GM21526 (cell line): Measurements from ENCODE around the gene GSTA1.
"Not testable (repeated sequence)": the region's sequence is repeated elsewhere in the genome, so short reads cannot be mapped to it uniquely, and the experiment has no call there.

Experiments used
- ATAC-seq: cut with Tn5 transposase; IDR thresholded peaks from one replicate; pipeline ENCODE4 v1.9.1; 2021; ENCODE audit warnings: moderate library complexity; ENCODE audit not compliant: unreplicated experiment, low FRiP score

The GSTA1 gene

DNA sequence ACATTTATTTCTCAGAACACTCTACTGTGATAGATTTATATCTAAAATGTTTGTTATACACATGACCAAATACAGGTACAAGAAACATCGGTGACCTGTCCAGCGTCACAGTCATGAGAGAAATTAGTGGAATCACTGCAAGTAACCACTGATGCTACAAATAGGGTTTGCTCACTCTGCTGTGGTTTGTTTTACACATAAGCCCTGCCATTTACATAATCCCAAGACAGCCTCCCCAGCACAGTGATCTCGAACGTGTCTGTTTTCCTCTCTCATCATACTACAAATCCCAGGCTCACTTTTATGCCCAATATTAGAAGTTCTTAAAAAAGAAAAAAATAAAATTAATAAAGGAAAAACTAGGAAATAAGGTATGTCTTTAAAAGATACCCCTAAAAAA, 6.2 kb upstream of the GSTA1 start:
- not testable (repeated sequence) for ATAC-seq

DNA sequence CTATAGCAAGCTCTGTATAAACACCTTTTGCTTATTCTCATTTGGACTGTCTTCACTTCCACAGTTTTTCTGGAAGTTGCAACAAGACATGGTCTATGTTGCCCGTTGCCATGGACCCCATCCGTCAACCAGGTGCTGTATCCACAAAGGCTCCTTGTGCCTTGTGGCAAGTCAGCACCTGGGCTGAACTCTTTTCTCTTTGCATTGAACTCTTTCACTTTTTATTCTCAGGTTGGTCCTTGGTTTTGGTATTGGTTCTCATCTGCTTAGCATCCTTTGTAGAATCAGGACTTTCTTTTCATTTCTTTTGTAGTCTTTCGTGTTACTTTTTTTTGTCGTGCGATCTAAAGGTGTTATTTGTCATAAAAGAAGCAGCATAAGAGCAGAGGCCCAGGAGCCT, 5.0 kb upstream of the GSTA1 start:
- ATAC-seq = no peak

DNA sequence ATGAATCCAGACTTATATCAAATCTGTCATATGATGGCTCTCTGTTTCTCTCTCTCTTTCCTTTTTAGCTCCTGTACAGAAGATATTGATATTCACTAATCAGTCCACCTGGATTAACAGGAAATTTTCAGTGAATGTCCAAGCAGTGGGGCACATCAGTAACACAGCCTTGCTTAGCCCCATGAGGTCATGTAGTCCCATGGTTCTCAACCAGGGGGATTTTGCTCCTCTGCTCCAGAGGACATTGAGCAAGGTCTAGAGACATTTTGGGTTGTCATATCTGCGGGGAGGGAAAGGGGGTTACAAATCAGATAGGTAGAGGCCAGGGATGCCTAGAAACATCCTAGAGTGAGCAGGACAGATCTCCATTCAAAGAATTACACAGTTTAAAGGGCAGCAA, 810 bp downstream of the GSTA1 start:
- no peak for ATAC-seq

DNA sequence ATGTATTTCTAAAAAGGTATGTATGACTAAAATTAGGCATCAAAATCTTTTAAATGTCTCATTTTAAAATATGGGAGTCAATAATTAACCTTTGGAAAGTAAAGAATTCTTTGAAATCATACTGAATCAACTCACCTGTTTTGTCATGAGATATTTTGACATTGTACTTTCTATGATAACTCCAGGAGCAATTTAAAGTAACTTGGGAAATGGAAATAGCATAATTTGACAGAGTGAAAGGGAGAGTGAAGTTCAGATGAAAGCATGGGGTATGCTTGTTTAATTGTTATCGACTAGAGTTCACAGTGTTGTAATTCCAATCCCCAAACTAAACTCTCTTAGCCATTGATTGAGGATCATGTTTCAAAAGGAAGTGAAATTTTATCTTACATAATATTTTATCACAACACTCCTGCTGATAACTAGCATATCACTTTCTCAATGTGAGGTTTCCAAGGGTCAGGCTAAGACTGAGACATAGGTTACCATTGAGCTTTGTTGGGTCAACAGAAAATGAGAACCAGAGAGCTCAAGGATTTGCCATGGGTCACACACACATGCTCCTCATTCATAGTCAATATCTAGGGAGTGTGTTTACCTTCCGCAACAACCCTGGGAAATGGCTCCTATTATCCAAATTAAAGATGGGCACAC, 2.3 kb downstream of the GSTA1 start:
- no peak for ATAC-seq

DNA sequence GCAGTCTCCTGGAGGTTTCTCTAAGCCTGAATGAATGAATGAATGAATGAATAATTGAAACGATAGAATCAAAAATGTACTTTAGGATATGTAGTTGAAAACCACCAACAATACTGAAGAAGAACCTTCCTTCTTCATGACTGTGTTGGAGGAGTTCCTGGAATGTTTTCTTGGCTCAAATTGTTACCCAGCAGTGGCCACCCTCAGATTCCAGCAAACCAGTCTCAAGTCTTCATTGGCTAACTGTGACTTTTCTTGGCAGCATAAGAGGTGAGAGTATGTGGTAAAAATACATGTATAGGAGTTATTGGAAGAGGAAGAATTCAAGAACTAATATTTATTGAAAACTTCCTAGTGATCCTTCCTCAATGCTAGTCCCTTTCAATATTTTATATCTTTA, 4.3 kb downstream of the GSTA1 start:
- not testable (repeated sequence) for ATAC-seq

DNA sequence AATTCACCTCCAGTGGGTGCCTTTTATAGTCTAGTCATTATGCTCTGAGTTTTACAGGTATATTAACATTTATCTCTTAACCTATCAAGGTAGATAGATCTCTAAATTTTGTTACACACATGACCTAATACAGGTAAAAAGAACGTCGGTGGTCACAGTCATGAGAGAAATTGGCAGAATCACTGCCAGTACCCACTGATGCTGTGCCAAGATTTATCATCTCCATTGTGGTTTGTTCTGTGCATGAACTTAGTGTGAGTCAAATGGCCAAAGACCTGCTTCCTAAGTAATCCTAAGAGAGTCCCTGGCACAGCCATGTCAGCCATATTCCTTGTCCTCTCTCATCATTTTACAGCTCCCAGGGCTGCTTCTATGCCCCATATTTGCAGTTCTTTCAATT, 9.2 kb downstream of the GSTA1 start:
- ATAC-seq = not testable (repeated sequence)

DNA sequence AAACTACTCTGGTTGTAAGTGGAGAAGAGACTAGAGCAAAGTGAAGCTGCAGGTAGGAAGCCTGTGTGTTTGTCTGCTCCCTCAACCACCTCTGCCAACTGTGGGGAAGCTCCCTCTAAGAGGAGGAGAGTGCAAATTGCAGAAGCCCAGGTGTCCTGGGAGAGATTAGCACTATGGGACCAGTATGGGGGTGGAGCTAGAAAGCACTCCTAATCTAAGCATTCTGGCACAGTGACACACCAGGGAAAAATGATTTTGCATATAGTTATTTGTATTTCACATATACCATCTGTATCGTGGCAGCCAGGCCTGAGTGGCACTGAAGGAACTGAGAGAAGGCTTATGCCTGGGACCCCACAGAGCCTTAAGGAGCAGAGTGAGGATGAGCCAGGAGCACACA, 12.8 kb downstream of the GSTA1 start:
- ATAC-seq = no peak

DNA sequence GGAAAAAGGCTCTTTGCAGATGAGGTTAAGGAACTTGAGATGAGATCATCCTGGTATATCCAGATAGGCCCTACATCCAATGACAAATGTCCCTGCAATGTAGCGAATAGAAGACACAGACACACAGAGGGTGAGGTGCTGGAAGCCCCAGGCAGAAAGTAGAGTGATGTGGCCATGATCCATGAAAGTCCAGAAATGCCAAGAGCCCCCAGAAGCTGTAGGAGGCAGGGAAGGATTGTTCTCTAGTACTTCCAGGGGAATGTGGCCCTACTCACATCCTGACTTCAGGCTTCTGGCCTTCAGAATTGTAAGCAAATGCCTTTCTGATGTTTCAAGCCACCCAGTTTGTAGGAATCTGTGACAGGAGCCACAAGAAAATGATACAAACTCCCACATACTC, 14.0 kb downstream of the GSTA1 start:
- ATAC-seq = not testable (repeated sequence)

DNA sequence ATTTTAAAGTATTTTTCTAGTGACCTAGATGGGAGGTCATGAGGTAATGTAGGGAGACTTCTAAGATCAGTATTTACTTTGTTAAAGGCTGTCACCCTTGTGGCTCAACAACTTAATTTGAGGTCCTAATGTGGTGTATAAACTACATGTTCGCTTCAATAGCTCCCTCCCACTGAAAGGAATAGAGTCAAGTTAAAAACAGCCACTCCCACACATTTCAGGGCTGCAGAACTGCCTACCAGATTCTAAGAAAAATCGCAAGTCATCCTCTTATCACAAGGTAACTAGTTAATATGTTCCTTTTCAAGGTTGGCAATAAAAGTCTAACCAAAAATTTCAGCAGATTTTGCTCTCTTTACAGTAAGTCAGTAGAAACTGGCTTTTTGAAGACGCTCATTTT, 15.1 kb downstream of the GSTA1 start:
- no peak for ATAC-seq

DNA sequence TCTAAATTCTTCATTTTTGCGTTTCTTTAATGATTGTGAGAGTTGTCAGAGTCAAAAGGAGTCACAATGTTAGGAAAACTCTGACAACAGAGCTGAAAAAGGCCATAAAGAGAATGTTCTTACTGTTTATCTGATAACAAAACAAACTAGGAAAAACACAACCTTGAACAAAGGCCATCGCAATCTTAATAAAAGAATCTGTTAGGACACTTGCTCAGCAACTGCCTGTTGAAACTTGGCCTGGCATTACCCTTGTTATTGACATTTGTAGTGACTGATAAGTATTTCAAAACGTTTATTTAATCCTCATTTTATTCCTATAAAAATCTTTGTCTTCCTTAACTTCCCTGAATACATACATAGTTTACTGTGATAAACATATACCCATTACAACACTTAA, 15.7 kb downstream of the GSTA1 start:
- no peak for ATAC-seq

DNA sequence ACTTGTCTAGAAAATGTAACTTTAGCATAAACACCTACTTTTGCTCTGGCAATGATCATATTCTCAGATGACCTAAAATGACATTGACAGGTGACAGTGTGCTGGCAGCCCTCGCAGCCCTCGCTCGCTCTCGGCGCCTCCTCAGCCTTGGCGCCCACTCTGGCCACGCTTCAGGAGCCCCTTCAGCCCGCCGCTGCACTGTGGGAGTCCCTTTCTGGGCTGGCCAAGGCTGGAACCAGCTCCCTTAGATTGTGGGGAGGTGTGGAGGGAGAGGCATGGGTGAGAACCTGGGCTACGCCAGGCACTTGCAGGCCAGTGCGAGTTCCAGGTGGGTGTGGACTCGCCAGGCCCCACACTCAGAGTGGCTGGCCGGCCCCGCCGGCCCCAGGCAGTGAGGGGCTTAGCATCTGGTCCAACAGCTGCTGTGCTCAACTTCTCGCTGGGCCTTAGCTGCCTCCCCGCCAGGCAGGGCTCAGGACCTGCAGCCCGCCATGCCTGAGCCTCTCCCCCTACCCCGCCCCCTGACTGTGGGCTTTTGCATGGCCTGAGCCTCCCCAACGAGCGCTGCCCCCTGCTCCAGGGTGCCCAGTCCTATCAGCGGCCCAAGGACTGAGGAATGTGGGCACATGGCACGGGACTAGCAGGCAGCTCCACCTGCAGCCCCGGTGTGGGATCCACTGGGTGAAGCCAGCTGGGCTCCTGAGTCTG, 17.2 kb downstream of the GSTA1 start:
- no peak for ATAC-seq

DNA sequence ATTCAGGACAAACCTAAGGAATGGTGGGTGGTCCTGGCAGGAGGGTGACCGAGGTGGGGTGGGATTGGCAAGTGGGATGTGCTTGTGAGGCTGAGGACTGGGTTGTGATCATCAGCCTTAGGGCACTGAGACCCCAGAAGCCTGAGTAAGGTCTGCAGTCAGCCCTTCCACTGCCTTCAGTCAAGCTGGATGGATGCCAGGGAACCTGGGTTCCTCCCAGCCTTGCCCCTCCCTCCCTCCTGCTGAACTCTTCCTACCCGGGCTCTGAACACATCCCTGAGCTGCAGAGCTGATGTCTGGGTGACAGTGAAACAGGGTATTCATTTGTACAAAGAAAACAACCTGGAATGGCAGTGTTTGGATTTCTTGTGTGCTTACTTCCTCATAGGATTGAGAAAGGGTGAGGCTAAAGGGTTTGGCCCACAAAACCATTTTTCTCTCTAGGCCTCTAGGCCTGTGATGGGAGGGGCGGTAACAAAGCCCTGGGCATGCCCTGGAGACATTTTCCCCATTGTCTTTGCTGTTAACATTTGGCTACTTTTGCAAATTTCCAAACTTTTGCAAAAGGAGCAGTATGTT, 20.8 kb downstream of the GSTA1 start:
- ATAC-seq = not testable (repeated sequence)

DNA sequence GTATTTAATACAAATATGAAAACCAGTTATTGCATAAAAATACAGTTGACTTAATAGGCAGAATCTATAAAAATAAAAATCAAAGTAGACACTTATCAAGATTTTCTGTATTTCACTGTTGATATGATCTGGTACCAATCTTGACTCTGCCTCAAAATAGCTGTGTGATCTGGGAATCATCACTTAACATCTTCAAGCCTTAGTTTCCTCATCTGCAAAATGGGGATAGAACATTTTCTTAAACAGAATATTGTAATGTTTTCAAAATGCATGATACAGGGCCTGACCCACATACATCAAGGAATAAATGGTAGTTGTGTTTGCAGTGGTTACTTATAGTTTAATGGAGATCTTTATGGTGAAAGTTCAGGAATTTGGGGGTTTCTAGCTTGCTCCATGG, 21.4 kb downstream of the GSTA1 start:
- ATAC-seq = not testable (repeated sequence)

DNA sequence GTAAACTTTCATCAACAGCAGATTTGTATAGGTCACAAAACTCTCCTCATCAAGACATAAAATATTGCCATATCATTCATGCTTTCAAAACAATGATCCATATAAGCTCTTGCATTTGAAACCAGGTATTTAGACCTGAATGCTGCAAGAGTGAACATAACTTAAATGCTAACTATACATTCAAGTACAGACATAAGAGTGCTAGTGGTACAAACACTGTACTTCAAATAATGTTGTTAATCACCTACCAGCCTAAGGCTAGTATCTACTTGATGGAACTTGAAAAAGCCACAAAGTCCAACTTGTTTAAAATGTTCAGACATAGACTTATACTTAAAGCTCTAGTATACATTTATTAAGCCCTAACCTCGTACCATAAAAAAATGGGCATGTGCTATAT, 24.4 kb downstream of the GSTA1 start:
- no peak for ATAC-seq

DNA sequence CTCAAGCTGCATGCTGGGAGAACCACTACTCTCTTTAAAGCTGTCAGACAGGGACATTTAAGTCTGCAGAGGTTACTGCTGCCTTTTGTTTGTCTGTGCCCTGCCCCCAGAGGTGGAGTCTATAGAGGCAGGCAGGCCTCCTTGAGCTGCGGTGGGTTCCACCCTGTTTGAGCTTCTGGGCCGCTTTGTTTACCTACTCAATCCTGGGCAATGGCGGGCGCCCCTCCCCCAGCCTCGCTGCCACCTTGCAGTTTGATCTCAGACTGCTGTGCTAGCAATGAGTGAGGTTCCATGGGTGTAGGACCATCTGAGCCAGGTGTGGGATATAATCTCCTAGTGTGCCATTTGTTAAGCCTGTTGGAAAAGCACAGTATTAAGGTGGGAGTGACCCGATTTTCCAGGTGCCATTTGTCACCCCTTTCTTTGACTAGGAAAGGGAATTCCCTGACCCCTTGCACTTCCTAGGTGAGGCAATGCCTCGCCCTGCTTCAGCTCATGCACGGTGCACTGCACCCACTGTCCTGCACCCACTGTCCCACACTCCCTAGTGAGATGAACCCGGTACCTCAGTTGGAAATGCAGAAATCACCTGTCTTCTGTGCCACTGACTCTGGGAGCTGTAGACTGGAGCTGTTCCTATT, 26.8 kb downstream of the GSTA1 start:
- ATAC-seq = not testable (repeated sequence)

DNA sequence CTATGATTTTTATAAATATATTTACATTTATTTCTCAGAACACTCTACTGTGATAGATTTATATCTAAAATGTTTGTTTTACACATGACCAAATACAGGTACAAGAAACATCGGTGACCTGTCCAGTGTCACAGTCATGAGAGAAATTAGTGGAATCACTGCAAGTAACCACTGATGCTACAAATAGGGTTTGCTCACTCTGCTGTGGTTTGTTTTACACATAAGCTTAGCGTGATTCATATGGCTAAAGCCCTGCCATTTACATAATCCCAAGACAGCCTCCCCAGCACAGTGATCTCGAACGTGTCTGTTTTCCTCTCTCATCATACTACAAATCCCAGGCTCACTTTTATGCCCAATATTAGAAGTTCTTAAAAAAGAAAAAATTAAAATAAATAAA, 34.2 kb downstream of the GSTA1 start:
- not testable (repeated sequence) for ATAC-seq

DNA sequence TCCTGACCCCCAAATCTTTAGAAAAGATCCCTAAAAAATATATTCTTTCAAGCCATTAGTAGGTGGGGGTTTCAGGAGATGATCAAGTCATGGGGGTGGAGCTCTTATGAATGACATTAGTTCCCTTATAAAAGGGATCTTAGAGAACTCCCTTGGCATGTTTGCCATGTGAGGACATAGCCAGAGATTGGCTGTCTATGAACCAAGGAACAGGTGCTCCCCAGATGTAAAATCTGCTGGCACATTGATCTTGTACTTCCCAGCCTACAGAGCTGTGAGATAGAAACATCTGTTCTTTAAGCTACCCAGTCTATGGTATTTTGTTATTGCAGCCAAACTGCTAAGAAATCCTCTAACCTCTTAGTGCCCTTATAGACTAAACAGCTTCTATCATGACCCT, 36.0 kb downstream of the GSTA1 start:
- ATAC-seq = not testable (repeated sequence)

DNA sequence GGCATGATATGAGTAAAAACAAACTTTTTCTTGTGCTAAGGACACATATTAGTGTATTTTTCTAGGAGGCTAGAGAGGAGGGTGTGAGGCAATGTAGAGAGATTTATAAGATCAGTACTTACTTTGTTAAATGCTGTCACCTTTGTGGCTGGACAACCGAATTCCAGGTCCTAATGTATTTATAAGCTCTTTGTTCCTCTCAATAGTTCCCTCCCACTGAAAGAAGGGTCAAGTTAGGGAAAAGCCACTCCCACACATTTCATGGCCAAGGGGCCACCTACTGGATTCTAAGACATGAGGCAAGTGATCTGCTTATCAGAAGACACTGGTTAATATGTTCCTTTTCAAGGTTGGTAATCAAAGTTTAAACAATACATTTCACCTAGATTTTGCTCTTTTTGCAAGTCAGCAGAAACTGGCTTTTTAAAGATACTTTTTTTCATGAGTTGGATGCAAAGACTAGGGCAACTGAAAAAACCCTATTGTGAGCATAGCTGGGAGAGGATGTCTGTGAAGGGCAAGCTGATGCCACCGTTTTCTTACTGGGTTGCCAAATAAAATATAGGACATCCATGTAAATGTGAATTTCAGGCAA, 40.2 kb downstream of the GSTA1 start, which contains the start of gene GSTA2:
Gene GSTA2 (minus strand): TSS at position 154 of the 595 bp plus-strand sequence. CDS start 5,528 bp downstream, outside the sequence.
- ATAC-seq = not testable (repeated sequence)

DNA sequence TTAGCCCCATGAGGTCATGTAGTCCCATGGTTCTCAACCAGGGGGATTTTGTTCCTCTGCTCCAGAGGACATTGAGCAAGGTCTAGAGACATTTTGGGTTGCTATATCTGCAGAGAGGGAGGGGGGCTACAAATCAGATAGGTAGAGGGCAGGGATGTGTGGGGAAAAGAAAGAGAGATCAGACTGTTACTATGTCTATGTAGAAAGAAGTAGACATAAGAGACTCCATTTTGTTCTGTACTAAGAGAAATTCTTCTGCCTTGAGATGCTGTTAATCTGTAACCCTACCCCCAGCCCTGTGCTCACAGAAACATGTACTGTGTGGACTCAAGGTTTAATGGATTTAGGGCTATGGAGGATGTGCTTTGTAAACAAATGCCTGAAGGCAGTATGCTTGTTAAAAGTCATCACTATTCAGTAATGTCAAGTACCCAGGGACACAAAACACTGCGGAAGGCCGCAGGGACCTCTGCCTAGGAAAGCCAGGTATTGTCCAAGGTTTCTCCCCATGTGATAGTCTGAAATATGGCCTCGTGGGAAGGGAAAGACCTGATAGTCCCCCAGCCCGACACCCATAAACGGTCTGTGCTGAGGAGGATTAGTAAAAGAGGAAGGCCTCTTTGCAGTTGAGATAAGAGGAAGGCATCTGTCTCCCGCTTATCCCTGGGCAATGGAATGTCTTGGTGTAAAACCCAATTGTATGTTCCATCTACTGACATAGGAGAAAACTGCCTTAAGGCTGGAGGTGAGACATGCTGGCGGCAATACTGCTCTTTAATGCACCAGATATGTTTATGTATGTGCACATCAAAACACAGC, 41.7 kb downstream of the GSTA1 start:
- not testable (repeated sequence) for ATAC-seq

DNA sequence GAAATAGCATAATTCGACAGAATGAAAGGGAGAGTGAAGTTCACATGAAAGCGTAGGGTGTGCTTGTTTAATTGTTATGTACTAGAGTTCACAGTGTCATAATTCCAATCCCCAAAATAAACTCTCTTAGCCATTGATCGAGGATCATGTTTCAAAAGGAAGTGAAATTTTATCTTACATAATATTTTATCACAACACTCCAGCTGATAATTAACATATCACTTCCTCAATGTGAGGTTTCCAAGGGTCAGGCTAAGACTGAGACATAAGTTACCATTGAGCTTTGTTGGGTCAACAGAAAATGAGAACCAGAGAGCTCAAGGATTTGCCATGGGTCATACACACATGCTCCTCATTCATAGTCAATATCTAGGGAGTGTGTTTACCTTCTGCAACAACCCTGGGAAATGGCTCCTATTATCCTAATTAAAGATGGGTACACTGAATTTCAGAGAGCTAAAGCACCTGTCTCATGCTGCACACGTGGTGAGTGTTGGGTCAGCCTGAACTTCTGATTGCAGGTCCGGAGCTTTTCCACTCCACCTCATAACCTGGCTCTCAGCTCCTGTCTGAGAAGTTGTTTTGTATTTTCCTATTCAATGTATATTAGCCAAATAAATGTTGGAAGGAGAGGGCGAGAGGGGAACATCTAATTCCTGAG, 43.4 kb downstream of the GSTA1 start:
- no peak for ATAC-seq
